C4-2B (cell line): ENCODE measurements around the gene HAO2.

ENCODE experiments used
- ZFX ChIP-seq: fragments of 450-650 bp; IDR thresholded peaks from 2 replicates; pipeline ENCODE4 v1.6.1; 2017
- TF ChIP-seq, protein P1 (sequence below): fragments of 450-650 bp; conservative IDR thresholded peaks from 2 replicates; pipeline ENCODE4 v1.5.1; 2017; ENCODE audit warnings: mild to moderate bottlenecking

DNA sequence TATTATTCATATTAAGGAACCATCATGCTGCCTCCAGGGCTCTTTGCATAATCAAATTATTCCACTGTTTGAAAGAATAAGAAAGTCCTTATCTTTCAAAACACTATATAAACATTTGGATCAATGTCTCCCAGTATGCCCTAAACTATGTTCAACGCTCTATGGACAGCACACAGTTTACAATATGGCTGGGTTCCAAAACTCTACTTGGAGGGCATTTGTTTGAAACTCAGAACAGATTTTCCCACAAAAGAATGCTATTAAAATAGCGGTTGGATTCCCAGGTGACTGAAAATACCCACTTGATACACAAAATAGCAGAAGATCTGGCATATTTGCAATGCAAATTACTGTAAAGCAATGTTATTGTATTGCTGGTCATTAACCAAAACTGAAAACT, 3.2 kb downstream of the HAO2 start:
- TF ChIP-seq, protein P1, sequence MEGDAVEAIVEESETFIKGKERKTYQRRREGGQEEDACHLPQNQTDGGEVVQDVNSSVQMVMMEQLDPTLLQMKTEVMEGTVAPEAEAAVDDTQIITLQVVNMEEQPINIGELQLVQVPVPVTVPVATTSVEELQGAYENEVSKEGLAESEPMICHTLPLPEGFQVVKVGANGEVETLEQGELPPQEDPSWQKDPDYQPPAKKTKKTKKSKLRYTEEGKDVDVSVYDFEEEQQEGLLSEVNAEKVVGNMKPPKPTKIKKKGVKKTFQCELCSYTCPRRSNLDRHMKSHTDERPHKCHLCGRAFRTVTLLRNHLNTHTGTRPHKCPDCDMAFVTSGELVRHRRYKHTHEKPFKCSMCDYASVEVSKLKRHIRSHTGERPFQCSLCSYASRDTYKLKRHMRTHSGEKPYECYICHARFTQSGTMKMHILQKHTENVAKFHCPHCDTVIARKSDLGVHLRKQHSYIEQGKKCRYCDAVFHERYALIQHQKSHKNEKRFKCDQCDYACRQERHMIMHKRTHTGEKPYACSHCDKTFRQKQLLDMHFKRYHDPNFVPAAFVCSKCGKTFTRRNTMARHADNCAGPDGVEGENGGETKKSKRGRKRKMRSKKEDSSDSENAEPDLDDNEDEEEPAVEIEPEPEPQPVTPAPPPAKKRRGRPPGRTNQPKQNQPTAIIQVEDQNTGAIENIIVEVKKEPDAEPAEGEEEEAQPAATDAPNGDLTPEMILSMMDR, result no peak
- TF ChIP-seq ZFX, result no peak
